ENCODE data around the gene TSPAN12.

Gene TSPAN12

GRCh38 chr7:120806669-120807068 is 51.3 kb downstream of the TSPAN12 start:
- in situ Hi-C loops (cut with MboI; ENCODE audit: low sequenced_read_pairs) = no loop called here

GRCh38 chr7:120805636-120806388 is 52.1 kb downstream of the TSPAN12 start:
- in situ Hi-C loops (cut with MboI; ENCODE audit: low sequenced_read_pairs) = no loop called here

- in situ Hi-C loops (cut with MboI; ENCODE audit: low sequenced_read_pairs) = no loop called here
Observed at GRCh38 chr7:120802751-120803150, 55.2 kb downstream of the TSPAN12 start.

- in situ Hi-C loops (cut with MboI; ENCODE audit: low sequenced_read_pairs) = loop anchor here (25.0 kb wide), 1 partner anchor 312 kb away; no protein-coding TSS in a partner anchor
Observed at GRCh38 chr7:120799813-120800475, 58.0 kb downstream of the TSPAN12 start.

- in situ Hi-C loops (cut with MboI; ENCODE audit: low sequenced_read_pairs) = loop anchor here (25.0 kb wide), 1 partner anchor 313 kb away; no protein-coding TSS in a partner anchor
Observed at GRCh38 chr7:120799147-120799546, 58.8 kb downstream of the TSPAN12 start.

- in situ Hi-C loops (cut with MboI; ENCODE audit: low sequenced_read_pairs) = loop anchor here (25.0 kb wide), 1 partner anchor 315 kb away; no protein-coding TSS in a partner anchor
Observed at GRCh38 chr7:120797026-120797645, 60.8 kb downstream of the TSPAN12 start.

GRCh38 chr7:120794106-120794729 is 63.7 kb downstream of the TSPAN12 start:
- in situ Hi-C loops (cut with MboI; ENCODE audit: low sequenced_read_pairs) = loop anchor here (25.0 kb wide), 1 partner anchor 318 kb away; no protein-coding TSS in a partner anchor

- in situ Hi-C loops (cut with MboI; ENCODE audit: low sequenced_read_pairs) = loop anchor here (25.0 kb wide), 1 partner anchor 319 kb away; no protein-coding TSS in a partner anchor
Observed at GRCh38 chr7:120793213-120793936, 64.6 kb downstream of the TSPAN12 start.

GRCh38 chr7:120792861-120793130 is 65.1 kb downstream of the TSPAN12 start:
- in situ Hi-C loops (cut with MboI; ENCODE audit: low sequenced_read_pairs) = loop anchor here (25.0 kb wide), 1 partner anchor 320 kb away; no protein-coding TSS in a partner anchor

- in situ Hi-C loops (cut with MboI; ENCODE audit: low sequenced_read_pairs) = loop anchor here (25.0 kb wide), 1 partner anchor 320 kb away; no protein-coding TSS in a partner anchor
Observed at GRCh38 chr7:120792091-120792860, 65.7 kb downstream of the TSPAN12 start.

GRCh38 chr7:120785095-120785494 is 72.8 kb downstream of the TSPAN12 start:
- in situ Hi-C loops (cut with MboI; ENCODE audit: low sequenced_read_pairs) = loop anchor here (25.0 kb wide), 1 partner anchor 327 kb away; no protein-coding TSS in a partner anchor

GRCh38 chr7:120783721-120784120 is 74.2 kb downstream of the TSPAN12 start:
- in situ Hi-C loops (cut with MboI; ENCODE audit: low sequenced_read_pairs) = loop anchor here (25.0 kb wide), 1 partner anchor 329 kb away; no protein-coding TSS in a partner anchor

GRCh38 chr7:120783273-120783672 is 74.7 kb downstream of the TSPAN12 start:
- in situ Hi-C loops (cut with MboI; ENCODE audit: low sequenced_read_pairs) = loop anchor here (25.0 kb wide), 1 partner anchor 329 kb away; no protein-coding TSS in a partner anchor

- in situ Hi-C loops (cut with MboI; ENCODE audit: low sequenced_read_pairs) = loop anchor here (25.0 kb wide), 1 partner anchor 330 kb away; no protein-coding TSS in a partner anchor
Observed at GRCh38 chr7:120781924-120782323, 76.0 kb downstream of the TSPAN12 start.

- in situ Hi-C loops (cut with MboI; ENCODE audit: low sequenced_read_pairs) = loop anchor here (25.0 kb wide), 1 partner anchor 331 kb away; no protein-coding TSS in a partner anchor
Observed at GRCh38 chr7:120780938-120781337, 77.0 kb downstream of the TSPAN12 start.

- in situ Hi-C loops (cut with MboI; ENCODE audit: low sequenced_read_pairs) = loop anchor here (25.0 kb wide), 1 partner anchor 332 kb away; no protein-coding TSS in a partner anchor
Observed at GRCh38 chr7:120780451-120780850, 77.5 kb downstream of the TSPAN12 start.

- in situ Hi-C loops (cut with MboI; ENCODE audit: low sequenced_read_pairs) = loop anchor here (25.0 kb wide), 1 partner anchor 333 kb away; no protein-coding TSS in a partner anchor
Observed at GRCh38 chr7:120779078-120779477, 78.9 kb downstream of the TSPAN12 start.

GRCh38 chr7:120775755-120776154 is 82.2 kb downstream of the TSPAN12 start:
- in situ Hi-C loops (cut with MboI; ENCODE audit: low sequenced_read_pairs) = loop anchor here (25.0 kb wide), 1 partner anchor 337 kb away; no protein-coding TSS in a partner anchor

- in situ Hi-C loops (cut with MboI; ENCODE audit: low sequenced_read_pairs) = no loop called here
Observed at GRCh38 chr7:120774481-120774880, 83.5 kb downstream of the TSPAN12 start.

All from HL-60/S4 treated with phorbol 12-myristate 13-acetate at 8.2 ng/mL for 4 days and 3 days (cell line).